HG03280 (cell line): ENCODE measurements around the gene AHI1.
A peak's percentile ranks its signal among the peaks of the same experiment; 100 is the strongest.
"Not testable (repeated sequence)": the region's sequence is repeated elsewhere in the genome, so short reads cannot be mapped to it uniquely, and the experiment has no call there.

Experiments used
- ATAC-seq: cut with Tn5 transposase; IDR thresholded peaks from one replicate; pipeline ENCODE4 v1.9.1; 2021; ENCODE audit warnings: mild to moderate bottlenecking, moderate library complexity; ENCODE audit not compliant: unreplicated experiment

The AHI1 gene

DNA sequence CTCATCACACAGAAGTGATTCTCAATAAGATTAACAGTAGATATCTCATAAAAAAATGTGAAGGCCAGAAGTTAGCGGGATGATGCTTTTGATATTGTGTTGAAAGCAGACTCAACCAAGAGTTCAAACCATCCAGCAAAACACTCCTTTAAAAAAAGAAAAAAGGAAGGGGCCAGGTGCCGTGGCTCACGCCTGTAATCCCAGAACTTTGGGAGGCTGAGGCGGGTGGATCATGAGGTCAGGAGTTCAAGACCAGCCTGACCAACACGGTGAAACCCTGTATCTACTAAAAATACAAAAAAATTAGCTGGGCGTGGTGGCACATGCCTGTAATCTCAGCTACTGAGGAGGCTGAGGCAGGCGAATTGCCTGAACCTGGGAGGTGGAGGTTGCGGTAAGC lies 157.6 kb downstream of the AHI1 start:
- ATAC-seq, result not testable (repeated sequence)

DNA sequence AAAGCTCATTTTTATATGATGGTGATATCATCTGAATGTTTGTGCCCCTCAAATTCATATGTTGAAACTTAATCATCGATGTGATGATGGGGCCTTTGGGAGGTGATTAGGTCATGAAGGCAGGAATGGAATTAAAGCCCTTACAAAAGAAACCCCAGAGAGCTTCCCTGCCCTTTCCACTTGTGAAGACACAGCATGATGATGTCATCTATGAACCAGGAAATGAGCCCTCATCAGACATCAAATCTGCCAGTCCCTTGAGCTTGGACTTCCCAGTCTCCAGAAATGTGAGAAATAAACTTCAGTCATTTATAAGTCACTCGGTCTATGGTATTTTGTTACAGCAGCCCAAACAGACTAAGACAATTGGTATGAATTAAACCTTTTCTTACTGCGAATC lies 163.4 kb downstream of the AHI1 start:
- ATAC-seq, result no peak

DNA sequence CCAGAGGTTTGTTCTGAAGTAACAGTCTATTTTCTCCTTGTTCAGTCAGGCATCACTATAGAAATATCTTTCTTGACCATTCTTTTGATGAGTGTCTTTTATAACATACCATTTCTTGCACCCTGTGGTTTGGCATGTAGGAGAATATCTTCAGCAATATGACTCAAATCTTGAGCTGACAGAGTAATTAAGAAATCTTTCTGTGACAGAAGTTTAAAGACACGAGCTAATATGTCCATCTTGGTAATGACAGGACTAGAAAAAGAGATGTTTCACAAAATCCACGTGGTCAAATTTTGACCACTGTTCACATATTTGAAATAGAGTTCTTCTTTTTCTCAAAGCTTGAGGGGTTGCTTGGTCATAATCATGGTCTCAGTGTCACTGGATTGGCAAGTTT lies 166.5 kb downstream of the AHI1 start:
- ATAC-seq, result peak; percentile 27

DNA sequence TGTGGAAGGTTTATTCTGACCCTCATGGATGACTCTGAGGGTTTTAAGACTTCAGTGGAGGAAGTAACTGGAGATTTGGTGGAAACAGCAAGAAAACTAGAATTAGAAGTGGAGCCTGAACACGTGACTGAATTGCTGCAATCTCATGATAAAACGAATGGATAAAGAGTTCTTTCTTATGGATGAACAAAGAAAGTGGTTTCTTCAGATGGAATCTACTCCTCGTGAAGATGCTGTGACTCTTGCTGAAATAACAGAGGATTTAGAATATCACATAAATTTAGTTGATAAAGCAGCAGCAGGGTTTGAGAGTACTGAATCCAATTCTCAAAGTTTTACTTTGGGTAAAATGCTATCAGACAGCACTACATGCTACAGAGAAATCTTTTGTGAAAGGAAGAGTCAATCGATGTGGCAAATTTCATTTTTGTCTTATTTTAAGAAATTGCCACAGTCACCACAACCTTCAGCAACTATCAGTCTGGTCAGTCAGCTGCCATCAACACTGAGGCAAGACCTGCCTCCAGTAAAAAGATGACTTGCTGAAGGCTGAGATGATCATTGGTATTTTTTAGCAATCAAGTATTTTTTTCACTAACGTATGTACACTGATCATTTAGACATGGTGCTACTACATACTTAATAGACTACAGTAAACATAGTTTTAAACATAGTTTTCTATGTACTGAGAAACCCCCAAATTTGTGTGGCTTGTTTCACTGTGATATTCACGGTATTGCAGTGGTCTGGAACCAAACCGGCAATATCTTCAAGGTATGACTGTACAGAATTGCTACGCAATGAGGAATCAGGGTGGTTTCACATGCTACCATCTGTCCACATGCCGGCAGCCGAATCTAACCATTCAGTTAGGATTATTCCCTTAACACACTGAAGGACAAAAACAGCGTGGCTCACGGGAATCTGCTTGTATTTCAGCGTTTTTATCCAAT lies 167.4 kb downstream of the AHI1 start:
- ATAC-seq, result peak; percentile 92

DNA sequence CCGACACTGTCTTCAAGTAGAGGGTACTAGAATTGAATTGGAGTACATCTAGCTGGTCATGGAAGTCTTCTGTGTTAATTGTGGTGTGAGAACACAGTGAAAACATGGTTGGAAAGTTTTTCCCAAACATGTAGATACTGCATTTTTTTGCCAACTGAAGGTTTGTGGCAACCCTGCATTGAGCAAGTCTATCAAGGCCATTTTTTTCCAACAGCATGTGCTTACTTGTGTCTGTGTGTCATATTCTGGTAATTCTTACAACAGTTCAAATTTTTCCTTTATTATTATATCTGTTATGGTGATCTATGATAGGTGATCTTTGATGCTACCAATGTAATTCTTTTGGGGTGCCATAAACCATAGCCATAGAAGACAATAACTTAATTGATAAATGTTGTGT lies 169.4 kb downstream of the AHI1 start:
- no peak for ATAC-seq

DNA sequence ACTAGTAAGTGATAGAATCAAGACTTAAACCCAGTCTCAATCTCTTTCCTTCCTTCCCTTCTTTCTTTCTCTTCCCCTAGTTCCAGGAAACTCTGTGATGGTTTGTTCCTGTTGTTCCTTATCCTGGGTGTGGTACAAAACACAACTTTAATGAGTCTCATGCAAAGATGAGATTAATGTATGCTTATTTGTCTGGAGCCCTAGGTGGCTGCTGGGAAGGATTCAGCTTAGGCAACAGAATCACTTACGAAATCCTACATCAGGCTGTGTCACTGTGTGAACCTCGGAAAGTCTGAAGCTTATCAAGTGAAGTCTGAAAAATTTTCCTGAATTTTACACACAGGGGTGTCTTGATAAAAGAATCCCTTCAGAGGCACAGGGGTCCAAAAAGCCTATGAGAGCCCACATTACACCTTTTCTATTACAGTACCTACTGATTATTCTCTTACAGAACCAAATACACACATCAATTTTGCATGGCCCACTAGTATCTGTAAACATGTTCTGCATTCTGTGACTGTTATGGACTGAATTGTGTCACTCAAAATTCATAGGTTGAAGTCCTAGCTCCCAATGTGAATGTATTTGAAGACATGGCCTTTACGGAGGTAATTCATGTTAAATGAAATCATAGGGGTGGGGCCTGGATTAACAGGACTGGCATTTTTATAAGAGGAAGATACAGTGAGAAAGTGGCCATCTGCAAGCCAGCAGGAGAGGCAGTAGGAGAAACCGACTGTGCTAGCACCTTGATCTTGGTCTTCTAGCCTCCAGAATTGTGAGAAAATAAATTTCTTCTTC lies 171.7 kb downstream of the AHI1 start:
- no peak for ATAC-seq

DNA sequence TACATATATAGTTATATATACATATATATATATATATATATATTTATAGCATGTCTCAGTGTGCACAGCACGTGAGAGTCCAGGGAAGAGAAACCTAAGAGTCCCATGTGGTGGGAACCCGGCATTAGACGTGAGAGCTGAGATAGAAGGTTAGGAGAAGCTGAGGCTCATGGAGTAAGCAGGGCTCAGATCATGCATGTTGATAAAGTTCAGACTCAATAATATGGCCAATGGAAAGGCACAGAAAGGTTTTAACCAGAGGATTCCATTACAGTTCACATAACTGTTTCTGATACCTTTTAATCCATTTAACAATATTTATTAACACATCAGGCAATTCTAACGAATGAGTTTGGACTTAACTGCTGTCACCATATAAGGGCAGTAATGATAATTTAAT lies 173.0 kb downstream of the AHI1 start:
- ATAC-seq, result no peak

DNA sequence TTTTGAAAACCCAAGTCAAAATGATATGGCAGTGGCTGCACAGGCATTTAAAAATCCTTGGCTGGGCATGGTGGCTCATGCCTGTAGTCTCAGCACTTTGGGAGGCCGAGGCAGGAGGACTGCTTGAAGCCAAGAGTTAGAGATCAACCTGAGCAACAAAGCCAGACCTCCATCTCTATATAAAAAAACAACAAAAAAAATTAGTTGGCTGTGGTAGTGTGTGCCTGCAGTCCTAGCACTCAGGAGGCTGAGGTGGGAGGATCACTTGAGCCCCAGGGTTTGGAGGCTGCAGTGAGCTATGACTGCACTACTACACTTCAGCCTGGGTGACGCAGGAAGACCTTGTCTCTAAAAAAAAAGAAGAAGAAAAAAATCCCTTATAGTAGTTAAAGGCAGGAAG lies 173.6 kb downstream of the AHI1 start:
- no peak for ATAC-seq

DNA sequence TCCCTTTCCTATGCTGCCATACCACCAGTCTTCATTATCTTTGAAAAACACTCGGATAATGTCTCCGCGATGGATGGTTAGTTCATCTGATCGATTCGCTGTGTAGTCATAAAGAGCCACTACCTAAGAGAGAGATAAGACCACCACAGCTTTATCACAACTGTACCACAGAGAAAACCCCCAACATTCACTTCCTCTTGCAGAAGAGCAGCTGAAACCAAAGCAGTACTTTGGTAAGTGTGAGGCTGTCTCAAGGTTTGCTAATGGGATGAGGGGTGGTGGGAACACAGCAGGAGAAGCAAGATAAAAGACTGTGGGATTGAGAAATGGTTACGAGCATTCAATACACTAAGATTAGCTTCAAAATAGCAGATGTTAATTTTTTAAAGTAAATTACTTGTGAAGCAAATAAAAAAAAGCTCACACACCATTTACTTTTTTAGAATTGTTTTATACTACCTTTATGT lies 174.3 kb downstream of the AHI1 start:
- ATAC-seq, result peak; percentile 96

DNA sequence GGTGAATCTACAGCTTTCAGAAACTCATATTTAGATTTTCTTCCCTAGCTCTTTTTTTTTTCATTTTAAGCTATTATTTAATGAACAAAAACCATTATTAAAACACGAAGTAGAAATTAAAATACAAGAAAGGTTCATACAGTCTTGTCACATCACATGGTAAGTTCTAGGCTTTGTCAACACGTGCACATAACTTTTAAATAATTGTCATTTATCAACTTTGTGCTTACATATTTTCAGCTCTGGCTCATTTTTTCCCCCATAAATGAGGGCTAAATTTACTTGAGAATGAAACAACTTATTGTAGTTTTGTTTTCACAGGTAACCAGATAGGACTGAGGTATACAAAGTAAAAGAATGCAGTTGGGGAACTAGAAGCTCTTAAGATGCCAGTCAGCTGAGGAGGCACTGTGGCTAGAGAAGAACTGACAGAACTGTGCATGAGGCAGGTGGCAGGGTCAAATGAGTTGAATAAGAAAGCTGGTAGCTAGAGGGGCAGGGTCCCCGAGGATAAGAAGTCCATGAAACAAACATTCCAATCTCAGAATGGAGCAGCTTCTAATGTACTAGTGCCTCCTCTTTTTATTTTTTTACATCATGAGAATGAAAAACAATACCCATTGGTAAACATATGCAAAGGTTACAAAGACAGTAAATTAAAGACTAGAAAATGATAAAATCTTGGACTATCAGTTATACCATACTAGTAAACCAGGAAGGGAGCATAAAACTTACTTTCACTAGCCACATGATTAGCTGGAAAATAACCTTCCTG lies 174.9 kb downstream of the AHI1 start:
- ATAC-seq, result peak; percentile 73

DNA sequence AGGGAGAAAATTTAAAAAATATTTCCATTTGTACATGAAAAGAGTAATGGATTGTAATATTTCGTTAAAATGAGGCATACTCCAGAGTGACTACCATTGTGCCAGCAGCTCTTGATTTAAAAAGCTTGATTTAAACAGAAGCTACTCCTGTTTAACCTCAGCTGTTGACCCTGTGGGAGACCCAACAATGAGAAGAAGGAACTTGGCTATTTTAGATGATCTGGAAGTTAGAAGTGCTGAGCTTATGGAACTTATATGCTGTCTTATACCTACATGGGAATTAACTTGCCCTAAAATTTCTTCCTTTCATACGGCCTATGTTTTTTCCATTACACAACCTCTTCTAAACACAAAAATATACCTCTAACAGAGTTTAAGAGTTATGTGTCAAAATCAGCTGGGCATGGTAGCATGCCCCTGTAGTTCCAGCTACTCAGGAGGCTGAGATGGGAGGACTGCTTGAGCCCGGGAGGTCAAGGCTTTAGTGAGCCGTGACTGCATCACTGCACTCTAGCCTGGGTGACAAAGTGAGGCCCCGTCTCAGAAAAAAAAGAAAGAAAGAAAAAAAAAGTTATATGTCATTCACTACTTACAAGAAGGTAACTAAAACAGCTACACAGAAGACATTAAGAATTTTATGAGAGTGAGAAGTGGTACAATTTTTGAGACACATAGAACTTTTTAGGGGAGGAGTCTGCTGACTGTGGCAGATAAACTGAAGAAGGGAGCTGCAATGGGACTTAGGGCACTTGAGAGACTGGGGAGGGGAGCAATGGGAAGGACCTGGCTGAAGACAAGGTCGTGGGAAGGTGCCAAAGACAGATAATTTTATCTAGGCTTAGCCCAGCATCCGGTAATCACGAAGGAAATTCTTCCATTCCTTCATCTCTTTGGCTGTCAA lies 176.6 kb downstream of the AHI1 start:
- ATAC-seq, result no peak

DNA sequence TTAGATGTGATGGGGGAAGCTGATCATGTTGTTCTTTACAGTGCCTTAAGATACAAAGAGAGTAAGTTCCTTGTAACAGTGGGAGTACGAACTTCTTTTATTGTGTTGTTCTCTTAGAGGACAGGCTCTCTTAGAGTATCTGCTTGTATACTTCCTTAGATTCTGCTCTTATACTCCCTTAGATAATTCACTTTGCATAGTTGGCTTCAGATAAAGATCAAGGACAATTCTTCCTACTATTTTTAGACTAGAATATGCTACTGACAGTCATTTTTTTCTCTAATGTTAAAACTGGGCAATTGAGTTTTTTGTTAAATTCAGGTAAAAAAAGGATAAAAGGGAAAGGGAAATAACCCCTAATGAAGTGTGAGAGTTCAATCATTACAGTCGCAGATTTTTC lies 177.7 kb downstream of the AHI1 start:
- ATAC-seq, result no peak

DNA sequence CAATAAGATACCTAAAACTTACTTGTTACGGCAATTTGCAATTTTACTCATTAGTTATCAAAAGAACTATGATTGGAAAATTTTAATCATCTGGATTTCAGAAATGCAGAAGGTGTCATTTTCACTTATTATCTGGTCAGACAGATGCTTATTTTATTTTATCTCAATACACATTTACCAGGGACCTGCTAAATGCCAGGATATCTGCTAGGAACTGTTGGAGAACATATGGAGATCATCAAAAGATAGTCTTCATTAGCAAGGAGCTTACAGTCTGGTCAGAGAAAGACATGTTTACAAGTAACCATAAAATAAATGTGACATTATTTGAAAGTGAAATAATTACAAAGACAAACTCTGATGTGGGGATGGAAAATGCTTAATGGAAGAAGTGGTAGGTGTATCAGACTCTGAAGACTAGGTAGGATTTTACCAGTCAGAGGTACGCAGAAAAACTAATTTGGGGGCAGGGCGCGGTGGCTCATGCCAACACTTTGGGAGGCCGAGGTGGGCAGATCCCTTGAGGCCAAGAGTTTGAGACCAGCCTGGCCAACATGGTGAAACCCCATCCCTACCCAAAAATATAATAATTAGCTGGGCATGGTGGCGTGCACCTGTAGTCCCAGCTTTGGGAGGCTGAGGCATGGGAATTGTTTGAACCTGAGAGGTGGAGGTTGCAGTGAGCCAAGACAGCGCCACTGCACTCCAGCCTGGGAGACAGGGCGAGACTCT lies 178.6 kb downstream of the AHI1 start:
- ATAC-seq, result no peak

DNA sequence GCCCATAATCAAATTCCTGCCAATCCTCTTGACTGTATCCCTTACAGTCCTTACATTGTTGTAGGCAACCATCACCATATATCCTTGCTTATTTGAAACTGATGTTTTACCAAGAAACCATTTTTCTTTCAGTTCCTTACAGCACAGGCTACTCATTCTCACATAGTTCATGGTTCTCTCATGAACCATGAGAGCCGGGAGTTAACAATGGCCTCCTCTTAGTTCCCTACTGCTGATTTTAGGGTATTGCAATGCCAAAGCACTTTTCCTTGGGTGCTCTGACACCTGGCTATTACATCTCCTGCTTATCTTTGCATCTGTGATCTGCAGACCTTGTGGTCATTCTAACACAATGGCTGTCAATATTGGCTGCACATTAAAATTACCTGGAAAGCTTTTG lies 183.0 kb downstream of the AHI1 start:
- ATAC-seq, result no peak

DNA sequence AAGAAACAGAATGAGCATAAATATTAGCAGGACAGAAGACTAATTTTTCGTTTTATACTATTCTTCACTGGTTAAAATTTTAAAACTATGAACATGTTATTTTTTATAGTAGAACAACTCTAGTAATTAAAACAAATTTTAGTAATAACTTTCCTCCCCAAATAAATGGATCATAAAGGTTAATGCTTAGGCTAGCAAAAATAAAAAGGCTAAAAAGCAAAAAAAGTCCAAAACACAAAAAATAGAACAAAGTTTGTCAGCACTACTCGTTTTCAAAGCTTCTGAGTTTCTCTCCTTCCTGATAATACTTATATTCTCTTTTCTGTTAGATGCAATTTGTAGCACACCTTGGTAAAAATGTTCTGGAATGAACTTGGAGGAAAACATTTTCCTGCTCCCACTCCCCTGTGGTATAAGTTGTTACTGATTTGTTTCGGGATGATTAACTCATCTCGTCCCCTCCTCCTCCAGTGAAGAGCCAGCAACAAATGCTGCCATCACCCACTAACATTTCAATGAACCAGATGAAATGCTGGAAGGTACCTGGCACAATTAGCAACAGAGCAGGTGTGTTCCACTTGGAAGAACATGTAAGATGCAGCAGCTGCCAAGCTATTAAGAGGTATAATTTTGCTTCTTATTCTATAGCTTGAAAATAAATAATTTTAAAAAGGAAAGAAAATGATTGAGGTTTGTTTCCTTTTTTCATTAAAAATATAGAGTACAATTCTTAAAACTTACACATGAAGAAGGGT lies 185.9 kb downstream of the AHI1 start:
- no peak for ATAC-seq

DNA sequence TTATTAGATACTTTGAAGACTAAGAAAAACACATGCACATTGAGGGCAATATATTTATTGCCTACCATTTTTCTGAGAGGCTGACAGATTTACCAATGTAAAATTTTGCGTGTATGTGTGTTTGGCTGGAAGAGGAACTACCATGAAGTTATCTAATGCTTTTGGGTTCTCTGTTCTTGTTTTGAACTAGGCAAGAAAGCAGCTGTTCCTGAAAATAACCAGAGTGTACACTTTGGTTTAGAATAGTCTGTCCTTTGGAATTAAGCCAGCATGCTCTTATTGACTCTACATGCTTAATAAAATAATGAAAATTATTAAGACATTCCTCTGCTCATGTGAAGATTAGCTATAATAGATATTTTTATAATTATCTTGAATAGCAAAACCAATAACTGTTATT lies 187.2 kb downstream of the AHI1 start:
- no peak for ATAC-seq

DNA sequence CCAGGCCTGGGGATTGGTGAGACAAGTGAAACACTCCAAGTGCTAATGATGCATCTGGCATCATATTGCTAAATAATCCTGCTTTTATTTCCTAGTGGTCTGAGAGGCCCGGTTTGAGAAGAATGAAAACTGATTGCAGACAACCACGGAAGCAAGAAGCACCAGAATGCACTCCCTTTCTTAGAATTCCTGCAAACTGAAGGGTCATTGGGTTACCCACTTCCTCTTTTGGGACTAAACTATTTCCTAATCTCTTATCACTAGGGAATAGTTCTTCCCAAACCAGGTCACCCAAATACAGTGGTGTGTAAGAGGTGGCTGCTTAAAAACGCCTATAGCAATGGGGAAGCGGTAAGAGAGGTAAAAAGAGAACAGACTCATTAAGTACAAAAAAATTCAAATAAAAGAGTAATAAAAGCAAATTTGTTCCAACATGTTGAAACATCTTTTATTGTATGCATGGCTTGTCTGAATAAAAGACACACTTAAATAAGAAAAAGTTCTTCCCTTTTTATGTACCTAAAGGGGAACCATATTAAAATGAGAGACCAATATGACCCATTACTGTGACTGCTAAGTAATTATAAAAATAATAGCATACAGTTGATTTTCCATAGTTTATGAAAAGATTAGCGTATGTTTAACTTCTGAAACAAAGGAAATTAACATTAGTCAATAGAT lies 190.7 kb downstream of the AHI1 start:
- ATAC-seq, result no peak

DNA sequence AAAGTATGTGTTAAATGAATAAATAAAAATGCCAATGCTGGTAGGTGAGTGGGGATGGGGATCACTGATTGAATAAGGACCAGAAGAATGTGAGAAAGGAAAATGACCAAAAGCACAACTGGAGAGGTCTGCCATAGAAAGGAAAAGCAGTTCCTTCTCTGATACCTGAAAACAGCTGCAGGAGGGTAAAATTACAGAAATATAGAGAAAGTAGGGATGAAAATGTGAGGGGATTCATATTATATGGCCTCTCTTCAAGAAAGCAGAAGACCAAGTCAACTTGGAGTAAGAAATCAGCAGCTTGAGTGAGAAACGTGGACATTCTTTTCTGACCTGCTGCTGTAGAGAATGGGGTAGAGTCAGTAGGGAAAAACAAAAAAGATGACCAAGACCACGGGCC lies 191.4 kb downstream of the AHI1 start:
- ATAC-seq, result no peak
